Hematopoietic multipotent progenitor cell treated with erythropoietin and hydrocortisone succinate and interleukin-3 and kit ligand, for 4 days (in vitro differentiated cells): Measurements from ENCODE around the gene CMTM1.
"Not testable (repeated sequence)": the region's sequence is repeated elsewhere in the genome, so short reads cannot be mapped to it uniquely, and the experiment has no call there.

Experiments
- DNase-seq: peaks from one replicate; pipeline ENCODE4 v3.0.0-alpha.2; 2015

The CMTM1 gene

DNA sequence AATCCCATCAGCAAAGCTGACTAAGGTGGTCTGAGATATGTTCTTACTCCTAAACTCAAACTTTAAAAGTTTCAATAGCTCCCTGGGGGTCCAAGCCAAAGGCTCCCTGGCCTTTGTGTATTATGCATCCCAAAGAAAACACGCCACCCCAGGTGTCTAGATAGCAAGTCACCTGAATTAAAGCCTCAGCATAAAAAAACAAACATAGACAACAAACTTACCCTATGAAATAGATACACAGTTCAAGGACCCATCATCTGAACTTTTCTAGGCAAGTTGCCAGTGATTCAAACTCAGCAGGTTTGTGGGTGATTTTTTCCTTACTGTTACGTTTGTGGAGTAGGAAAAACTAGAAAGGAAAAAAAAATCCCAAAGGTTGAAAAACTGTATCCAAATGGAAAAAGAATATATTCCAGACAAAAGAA is 50.8 kb downstream of the CMTM1 start:
- no peak for DNase-seq

DNA sequence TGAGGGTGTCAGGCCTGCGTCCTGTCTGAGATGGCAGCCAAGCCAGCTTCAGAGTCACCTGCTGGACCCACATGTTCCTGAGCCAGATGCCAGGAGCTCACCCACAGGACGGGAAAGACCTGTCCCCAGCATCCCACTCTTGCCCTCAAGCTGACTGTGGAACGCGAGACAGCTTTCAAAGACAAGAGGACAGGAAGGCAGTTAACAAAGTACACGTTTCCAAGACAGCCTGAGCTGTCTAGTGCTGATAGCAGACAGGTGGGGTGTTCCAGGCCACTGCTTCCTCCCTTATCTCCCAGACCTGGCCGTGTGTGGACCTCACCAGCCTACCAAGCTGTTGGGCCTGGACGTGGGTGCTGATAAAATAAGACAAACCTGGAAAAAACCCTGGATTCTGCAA is 51.5 kb downstream of the CMTM1 start:
- DNase-seq: peak; percentile 63

GRCh38 chr16:66618588-66619375 is 52.5 kb downstream of the CMTM1 start:
- DNase-seq: no peak

GRCh38 chr16:66619534-66620428 is 53.5 kb downstream of the CMTM1 start:
- DNase-seq: peak; percentile 51

DNA sequence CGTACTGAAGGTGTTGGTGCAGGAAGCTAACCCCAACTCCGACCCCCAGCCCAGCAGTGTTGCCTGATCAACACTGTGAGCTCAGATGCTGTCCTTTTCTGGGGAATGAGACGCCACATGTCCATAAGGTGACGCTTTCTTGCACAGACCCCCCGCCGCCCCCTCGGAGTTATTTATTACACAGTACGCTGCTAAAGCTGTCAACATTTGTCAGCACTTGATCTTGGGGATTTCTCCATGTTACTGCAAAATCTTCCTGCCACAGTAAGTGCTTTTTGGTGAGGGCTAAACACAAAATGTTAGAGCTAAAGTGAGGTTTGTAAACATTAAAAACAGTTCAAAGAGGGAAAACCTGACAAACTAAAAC is 54.2 kb downstream of the CMTM1 start:
- DNase-seq: no peak

DNA sequence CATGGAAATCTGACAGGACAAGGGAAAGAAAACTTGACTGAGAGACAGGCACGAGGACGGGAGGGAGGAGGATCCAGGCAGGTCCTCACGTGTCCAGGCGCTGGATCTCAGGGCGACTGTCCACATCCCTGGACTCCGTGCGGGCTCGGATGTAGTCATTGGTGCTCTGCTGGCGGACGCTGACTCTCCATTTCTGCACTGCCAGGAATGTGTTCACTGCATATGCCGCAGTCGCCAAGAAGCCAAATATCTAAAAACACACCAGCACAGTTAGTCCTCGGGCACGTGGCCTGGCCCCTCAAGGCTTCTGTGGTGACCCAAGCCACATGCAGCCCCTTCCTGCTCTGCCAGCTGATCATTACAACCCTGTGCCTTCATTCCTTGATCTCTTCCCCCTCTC is 55.7 kb downstream of the CMTM1 start:
- no peak for DNase-seq

DNA sequence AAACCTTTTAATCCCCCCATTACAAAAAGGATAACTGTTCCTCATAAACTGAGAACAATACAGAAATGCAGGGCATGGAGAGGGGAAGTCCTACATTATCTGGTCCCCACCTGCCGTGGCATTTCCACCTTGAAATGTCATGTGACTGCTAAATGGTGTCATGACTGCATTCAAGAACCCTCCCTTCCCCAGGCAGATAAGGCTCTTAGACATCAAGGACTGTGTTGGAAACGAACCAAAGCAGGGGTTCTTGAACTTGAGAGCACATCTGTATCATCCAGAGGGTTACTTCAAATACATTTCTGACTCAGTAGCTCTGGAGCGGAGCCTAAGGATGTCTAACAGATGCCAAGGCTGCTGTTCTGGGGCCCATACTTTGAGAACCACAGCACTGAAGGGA is 56.6 kb downstream of the CMTM1 start:
- DNase-seq: peak; percentile 22

GRCh38 chr16:66623755-66624154 is 57.5 kb downstream of the CMTM1 start:
- DNase-seq: no peak

DNA sequence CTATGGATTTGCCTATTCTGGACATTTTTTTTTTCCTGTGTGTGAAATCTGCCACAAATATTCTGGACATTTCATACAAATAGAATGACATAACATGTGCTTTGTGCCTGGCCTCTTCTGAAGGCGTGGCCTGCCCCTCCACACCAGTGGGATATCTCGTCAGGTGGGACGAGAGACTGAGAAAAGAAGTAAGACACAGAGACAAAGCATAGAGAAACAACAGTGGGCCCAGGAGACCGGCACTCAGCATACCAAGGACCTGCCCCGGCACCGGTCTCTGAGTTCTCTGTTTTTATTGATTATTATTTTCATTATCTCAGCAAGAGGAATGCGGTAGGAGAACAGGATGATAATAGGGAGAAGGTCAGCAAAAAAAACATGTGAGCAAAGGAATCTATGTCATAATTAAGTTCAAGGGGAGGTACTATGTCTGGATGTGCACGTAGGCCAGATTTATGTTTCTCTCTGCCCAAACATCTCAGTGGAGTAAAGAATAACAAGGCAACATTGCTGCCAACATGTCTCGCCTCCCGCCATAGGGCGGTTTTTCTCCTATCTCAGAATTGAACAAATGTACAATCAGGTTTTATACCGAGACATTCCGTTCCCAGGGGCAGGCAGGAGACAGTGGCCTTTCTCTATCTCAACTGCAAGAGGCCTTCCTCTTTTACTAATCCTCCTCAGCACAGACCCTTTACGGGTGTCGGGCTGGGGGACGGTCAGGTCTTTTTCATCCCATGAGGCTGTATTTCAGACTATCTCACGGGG is 61.6 kb downstream of the CMTM1 start:
- DNase-seq: not testable (repeated sequence)
